ENCODE results near the gene PKHD1. TPM values are rescaled to one million over a fixed set of nuclear protein-coding genes. Genes with fewer than 3 reads are reported as not detected.

The PKHD1 gene
- total and polyA plus RNA-seq, 12 donors, result 0.03 to 0.22 (median 0.09) TPM; not detected in 3

- intact Hi-C loops (cut with DNase I), result no loop called here
- H3K9me3 ChIP-seq (replicated peaks in 1 of 3), result no peaks in the 10 kb centered on the region
- no peak for DNase-seq
- H3K36me3 ChIP-seq (replicated peaks in 1 of 2), result no peaks in the 10 kb centered on the region
- no peaks in the 10 kb centered on the region for H3K4me1 ChIP-seq (replicated peaks in 1 of 2)
- H3K4me3 ChIP-seq, result no peak overlapping the region
- no peak overlapping the region for H3K27ac ChIP-seq
- H3K27me3 ChIP-seq, result no peaks in the 10 kb centered on the region
- no peak for TF ChIP-seq POLR2A (IDR thresholded peaks at IDR 0.05)
- no peak for TF ChIP-seq CTCF (IDR thresholded peaks at IDR 0.05)
Measured at GRCh38 chr6:51932956-51933355, 154.5 kb downstream of the PKHD1 start.

- intact Hi-C loops (cut with DNase I), result no loop called here
- TF ChIP-seq POLR2A (IDR thresholded peaks at IDR 0.05), result no peak
- no peak for TF ChIP-seq CTCF (IDR thresholded peaks at IDR 0.05)
- Histone ChIP-seq H3K9me3 (replicated peaks in 1 of 3) (no peaks in the 10 kb centered on the region), H3K27me3 (no peaks in the 10 kb centered on the region), H3K4me1 (replicated peaks in 1 of 2) (no peaks in the 10 kb centered on the region), H3K27ac (no peak overlapping the region), H3K36me3 (replicated peaks in 1 of 2) (no peaks in the 10 kb centered on the region), H3K4me3 (no peak overlapping the region)
- DNase-seq, result no peak
- 68 to 82% (median 73%) methylated on average over 3 of the region's 3 CpGs for WGBS, 4 donors
Measured at GRCh38 chr6:51930602-51931001, 156.8 kb downstream of the PKHD1 start.

- Histone ChIP-seq H3K9me3 (replicated peaks in 1 of 3) (no peaks in the 10 kb centered on the region), H3K4me1 (replicated peaks in 1 of 2) (no peaks in the 10 kb centered on the region), H3K27me3 (no peaks in the 10 kb centered on the region), H3K36me3 (replicated peaks in 1 of 2) (no peaks in the 10 kb centered on the region), H3K4me3 (no peak overlapping the region), H3K27ac (no peak overlapping the region)
- intact Hi-C loops (cut with DNase I), result no loop called here
- no peak for DNase-seq
- WGBS, 4 donors, result 69 to 79% (median 76%) methylated on average over 5 of the region's 5 CpGs
- no peak for TF ChIP-seq CTCF (IDR thresholded peaks at IDR 0.05)
- no peak for TF ChIP-seq POLR2A (IDR thresholded peaks at IDR 0.05)
Measured at GRCh38 chr6:51929934-51930574, 157.4 kb downstream of the PKHD1 start.

GRCh38 chr6:51928320-51928719, 159.1 kb downstream of the PKHD1 start:
- intact Hi-C loops (cut with DNase I), result no loop called here
- Histone ChIP-seq H3K4me3 (no peak overlapping the region), H3K4me1 (replicated peaks in 1 of 2) (no peaks in the 10 kb centered on the region), H3K36me3 (replicated peaks in 1 of 2) (no peaks in the 10 kb centered on the region), H3K27ac (no peak overlapping the region), H3K27me3 (no peaks in the 10 kb centered on the region), H3K9me3 (replicated peaks in 1 of 3) (no peaks in the 10 kb centered on the region)
- no peak for DNase-seq
- 45 to 71% (median 62%) methylated on average over 3 of the region's 3 CpGs for WGBS, 4 donors
- TF ChIP-seq POLR2A (IDR thresholded peaks at IDR 0.05) (no peak), CTCF (IDR thresholded peaks at IDR 0.05) (no peak)

All from adrenal gland (tissue), 12 donors.